ENCODE results near the gene KLF1. TPM values are rescaled to one million over a fixed set of nuclear protein-coding genes. Genes with fewer than 3 reads are reported as not detected.

KLF1 gene
- total RNA-seq, 1 experiment from 2014 or later: not detected

DNA sequence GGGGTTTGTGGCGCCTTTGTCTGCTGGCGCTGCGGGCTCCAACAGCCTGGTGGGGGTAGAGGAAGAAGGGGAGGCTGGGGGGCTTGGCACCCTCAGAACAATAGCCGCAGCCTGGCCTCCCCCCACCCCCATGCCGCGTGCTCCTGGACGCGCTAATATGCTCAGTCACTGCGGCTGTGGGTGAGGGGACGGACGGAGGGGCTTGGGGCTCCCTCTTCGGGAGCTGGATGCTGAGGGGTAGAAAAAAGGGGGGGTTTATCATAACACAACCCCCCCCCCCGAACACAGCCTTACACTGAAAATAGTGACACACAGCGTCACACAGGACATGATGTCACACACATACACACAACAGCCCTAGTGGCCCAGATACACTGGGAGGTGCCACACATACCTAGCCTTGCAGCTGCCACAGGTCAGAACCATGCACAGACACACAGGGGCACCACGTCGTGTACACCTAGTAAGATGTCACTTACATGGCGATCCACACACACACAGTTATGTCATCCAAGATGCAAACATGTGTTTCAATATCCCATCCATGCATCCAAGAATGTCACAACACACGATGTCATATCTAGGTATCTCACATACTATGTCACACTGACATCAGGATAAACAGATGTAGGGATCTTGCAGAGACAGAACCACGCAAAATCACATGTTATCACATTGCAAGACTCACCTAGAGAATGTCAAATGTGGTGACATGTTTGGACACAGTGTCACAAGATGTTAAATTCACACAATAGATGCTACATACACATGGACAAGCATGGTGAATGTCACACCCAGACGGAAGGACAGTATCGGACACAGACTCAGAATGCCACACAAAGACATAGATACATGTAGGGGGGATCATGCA, 47.9 kb downstream of the KLF1 start:
- CTCF ChIA-PET: no interaction called here
- Mint-ChIP-seq H3K9me3 (ENCODE audit: low read depth, unreplicated experiment) (no peaks in the 10 kb centered on the region), H3K4me1 (ENCODE audit: low read depth, unreplicated experiment) (no peaks in the 10 kb centered on the region), H3K27ac (ENCODE audit: unreplicated experiment) (no peak overlapping the region), H3K4me3 (ENCODE audit: low read depth, unreplicated experiment) (peak overlapping the region; percentile 64), H3K36me3 (ENCODE audit: insufficient read depth, unreplicated experiment) (peaks cover 9% of the 10 kb centered on the region), H3K27me3 (ENCODE audit: unreplicated experiment) (peaks cover 54% of the 10 kb centered on the region)
- DNase-seq: no peak
- no TSS peak for BruUV-seq (replicated peaks)
- intact Hi-C loops (cut with micrococcal nuclease; ENCODE audit: unreplicated experiment): no loop called here
- TF ChIP-seq, protein P1, sequence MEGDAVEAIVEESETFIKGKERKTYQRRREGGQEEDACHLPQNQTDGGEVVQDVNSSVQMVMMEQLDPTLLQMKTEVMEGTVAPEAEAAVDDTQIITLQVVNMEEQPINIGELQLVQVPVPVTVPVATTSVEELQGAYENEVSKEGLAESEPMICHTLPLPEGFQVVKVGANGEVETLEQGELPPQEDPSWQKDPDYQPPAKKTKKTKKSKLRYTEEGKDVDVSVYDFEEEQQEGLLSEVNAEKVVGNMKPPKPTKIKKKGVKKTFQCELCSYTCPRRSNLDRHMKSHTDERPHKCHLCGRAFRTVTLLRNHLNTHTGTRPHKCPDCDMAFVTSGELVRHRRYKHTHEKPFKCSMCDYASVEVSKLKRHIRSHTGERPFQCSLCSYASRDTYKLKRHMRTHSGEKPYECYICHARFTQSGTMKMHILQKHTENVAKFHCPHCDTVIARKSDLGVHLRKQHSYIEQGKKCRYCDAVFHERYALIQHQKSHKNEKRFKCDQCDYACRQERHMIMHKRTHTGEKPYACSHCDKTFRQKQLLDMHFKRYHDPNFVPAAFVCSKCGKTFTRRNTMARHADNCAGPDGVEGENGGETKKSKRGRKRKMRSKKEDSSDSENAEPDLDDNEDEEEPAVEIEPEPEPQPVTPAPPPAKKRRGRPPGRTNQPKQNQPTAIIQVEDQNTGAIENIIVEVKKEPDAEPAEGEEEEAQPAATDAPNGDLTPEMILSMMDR (IDR thresholded peaks at IDR 0.05; ENCODE audit: unreplicated experiment): no peak

DNA sequence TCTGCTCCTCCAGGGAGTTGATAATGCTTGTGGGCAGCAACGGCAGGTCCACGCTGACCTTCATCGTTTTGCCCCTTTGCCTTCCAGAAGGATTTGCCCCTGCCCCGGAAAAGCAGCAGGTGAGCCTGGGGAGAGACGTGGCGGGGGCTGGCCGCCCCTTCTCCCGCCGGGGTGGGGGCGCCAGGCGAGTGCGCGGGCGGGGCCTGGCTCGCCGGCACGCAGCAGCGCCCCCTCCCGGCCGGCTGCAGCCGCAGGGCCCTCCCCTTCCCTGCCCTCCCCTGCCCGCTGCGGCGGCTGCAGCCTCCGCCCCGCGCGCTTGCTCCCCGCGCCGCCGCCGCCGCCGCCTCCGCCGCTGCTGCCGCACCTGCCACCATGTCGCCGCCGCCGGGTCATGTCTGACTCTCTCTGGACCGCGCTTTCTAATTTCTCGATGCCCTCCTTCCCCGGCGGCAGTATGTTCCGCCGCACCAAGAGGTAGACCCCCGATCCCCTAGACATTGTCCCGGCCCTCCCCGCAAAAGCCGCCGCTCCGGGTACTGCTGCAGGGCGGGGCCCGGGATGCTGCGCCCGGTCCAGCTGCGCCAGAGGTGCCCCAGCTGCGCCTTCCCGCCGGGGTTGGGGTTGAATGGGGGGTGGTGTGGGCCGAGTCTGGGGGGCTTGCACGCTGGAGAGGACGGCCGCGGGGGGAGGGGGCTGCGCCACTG, 48.7 kb downstream of the KLF1 start, which contains the start of gene MAST1:
Gene MAST1 (plus strand): TSS at position 334 of the 704 bp plus-strand sequence. CDS start 58 bp downstream, at position 392.
- H3K27me3 Mint-ChIP-seq (ENCODE audit: unreplicated experiment): peaks cover 56% of the 10 kb centered on the region
- H3K4me3 Mint-ChIP-seq (ENCODE audit: low read depth, unreplicated experiment): peak within 1 kb of the TSS; percentile 64
- peaks cover 9% of the 10 kb centered on the region for H3K36me3 Mint-ChIP-seq (ENCODE audit: insufficient read depth, unreplicated experiment)
- CTCF ChIA-PET: no interaction called here
- no peaks in the 10 kb centered on the region for H3K4me1 Mint-ChIP-seq (ENCODE audit: low read depth, unreplicated experiment)
- peak; percentile 61 for DNase-seq
- no peak within 1 kb of the TSS for H3K27ac Mint-ChIP-seq (ENCODE audit: unreplicated experiment)
- no peaks in the 10 kb centered on the region for H3K9me3 Mint-ChIP-seq (ENCODE audit: low read depth, unreplicated experiment)
- no TSS peak for BruUV-seq (replicated peaks)
- TF ChIP-seq, protein P1 (IDR thresholded peaks at IDR 0.05; ENCODE audit: unreplicated experiment): peak; percentile 37
- intact Hi-C loops (cut with micrococcal nuclease; ENCODE audit: unreplicated experiment): no loop called here

DNA sequence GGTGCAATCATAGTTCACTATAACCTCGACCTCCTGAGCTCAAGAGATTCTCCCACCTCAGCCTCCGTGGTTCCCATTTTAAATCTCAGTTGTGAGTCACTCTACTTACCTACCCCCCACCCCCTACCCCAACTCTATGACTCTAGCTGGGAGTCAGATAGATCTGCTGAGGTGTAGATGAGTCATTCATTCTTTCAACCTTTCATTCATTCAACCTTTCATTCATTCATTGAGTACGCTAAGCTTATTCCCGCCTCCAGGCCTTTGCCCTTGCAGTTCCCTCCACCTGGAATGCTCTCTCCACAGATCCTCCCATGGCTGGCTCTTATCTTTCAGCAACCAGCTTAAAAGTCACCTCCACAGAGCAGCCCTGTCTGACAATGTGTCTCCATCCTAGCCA, 49.8 kb downstream of the KLF1 start:
- DNase-seq: no peak
- CTCF ChIA-PET: no interaction called here
- H3K27ac Mint-ChIP-seq (ENCODE audit: unreplicated experiment): no peak overlapping the region
- H3K4me3 Mint-ChIP-seq (ENCODE audit: low read depth, unreplicated experiment): no peak overlapping the region
- no TSS peak for BruUV-seq (replicated peaks)
- H3K4me1 Mint-ChIP-seq (ENCODE audit: low read depth, unreplicated experiment): peaks cover 6% of the 10 kb centered on the region
- TF ChIP-seq, protein P1 (IDR thresholded peaks at IDR 0.05; ENCODE audit: unreplicated experiment): no peak
- H3K27me3 Mint-ChIP-seq (ENCODE audit: unreplicated experiment): peaks cover 61% of the 10 kb centered on the region
- peaks cover 15% of the 10 kb centered on the region for H3K36me3 Mint-ChIP-seq (ENCODE audit: insufficient read depth, unreplicated experiment)
- intact Hi-C loops (cut with micrococcal nuclease; ENCODE audit: unreplicated experiment): no loop called here
- H3K9me3 Mint-ChIP-seq (ENCODE audit: low read depth, unreplicated experiment): no peaks in the 10 kb centered on the region

DNA sequence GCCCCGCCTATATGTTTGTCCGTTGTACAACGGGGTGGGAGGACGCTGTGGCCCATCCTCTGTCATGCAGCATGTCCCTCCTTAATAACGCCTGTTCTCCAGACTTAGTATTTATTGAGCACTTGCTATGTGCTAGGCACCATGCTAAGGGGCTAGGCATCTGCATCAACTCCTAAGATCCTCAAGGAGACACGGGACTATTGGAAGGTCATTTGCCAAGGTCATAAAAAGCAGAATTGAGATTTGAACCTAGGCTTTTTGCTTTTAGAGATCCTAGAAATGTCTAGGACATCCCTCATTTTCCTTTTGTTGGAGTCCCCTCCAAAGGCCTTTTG, 50.5 kb downstream of the KLF1 start:
- no peaks in the 10 kb centered on the region for H3K9me3 Mint-ChIP-seq (ENCODE audit: low read depth, unreplicated experiment)
- peaks cover 16% of the 10 kb centered on the region for H3K36me3 Mint-ChIP-seq (ENCODE audit: insufficient read depth, unreplicated experiment)
- no peak overlapping the region for H3K4me3 Mint-ChIP-seq (ENCODE audit: low read depth, unreplicated experiment)
- peaks cover 61% of the 10 kb centered on the region for H3K27me3 Mint-ChIP-seq (ENCODE audit: unreplicated experiment)
- CTCF ChIA-PET: no interaction called here
- no TSS peak for BruUV-seq (replicated peaks)
- H3K4me1 Mint-ChIP-seq (ENCODE audit: low read depth, unreplicated experiment): peaks cover 8% of the 10 kb centered on the region
- H3K27ac Mint-ChIP-seq (ENCODE audit: unreplicated experiment): no peak overlapping the region
- DNase-seq: no peak
- TF ChIP-seq, protein P1 (IDR thresholded peaks at IDR 0.05; ENCODE audit: unreplicated experiment): no peak
- intact Hi-C loops (cut with micrococcal nuclease; ENCODE audit: unreplicated experiment): no loop called here
